Peyer's patch (tissue), 4 donors: ENCODE data around the gene MAGI2. TPM values are rescaled to one million over a fixed set of nuclear protein-coding genes. Genes with fewer than 3 reads are reported as not detected.

Source experiments
- DNase-seq, 3 donors: peaks; one replicate each; pipeline ENCODE4 v3.0.0-alpha.2; 2017 to 2019
- H3K27ac ChIP-seq, 4 donors: fragments of 200-600 bp; sonication (generic); one replicate each; pipeline ENCODE4 v1.5.1; 2016 to 2019
- H3K27me3 ChIP-seq, 2 donors: fragments of 200-600 bp; sonication (generic); one replicate each; pipeline ENCODE4 v1.5.1; 2019
- H3K36me3 ChIP-seq, 3 donors: fragments of 200-600 bp; sonication (generic); one replicate each; pipeline ENCODE4 v1.5.1; 2016 to 2019
- H3K4me1 ChIP-seq, 4 donors: fragments of 200-600 bp; sonication (generic); one replicate each; pipeline ENCODE4 v1.5.1; 2016 to 2019
- H3K4me3 ChIP-seq, 4 donors: fragments of 200-600 bp; sonication (generic); 1 replicate in 3 of 4; 2 replicates in 1 of 4; pipeline ENCODE4 v1.5.1; 2016 to 2019; ENCODE audit warnings: mild to moderate bottlenecking in 1 of 4
- H3K9me3 ChIP-seq, 4 donors: fragments of 200-600 bp; sonication (generic); one replicate each; pipeline ENCODE4 v1.5.1; 2016 to 2019; ENCODE audit warnings: mild to moderate bottlenecking in 1 of 4
- CTCF ChIP-seq, 6 experiments: fragments of 450-650 bp in 4 of 6; fragments of 200-600 bp in 2 of 6; sonication (generic) in 1 of 6; IDR thresholded peaks; one replicate each; pipeline ENCODE4 v1.5.1; 2017 to 2019; ENCODE audit warnings: antibody characterized with exemption in 6 of 6, mild to moderate bottlenecking in 3 of 6, moderate library complexity in 1 of 6
- POLR2A ChIP-seq, 2 donors: fragments of 450-650 bp; IDR thresholded peaks; one replicate each; pipeline ENCODE4 v1.5.1; 2017; ENCODE audit warnings: antibody characterized with exemption in 2 of 2, mild to moderate bottlenecking in 2 of 2, moderate library complexity in 2 of 2
- total RNA-seq, 4 donors: library from RNA; depleted of rRNA; stranded (reverse); fragments of >200 nt; gene quantifications; one replicate each; pipeline ENCODE4 v1.1.0, GENCODE V29; 2016

MAGI2 gene
- total RNA-seq, 4 donors from 2014 or later: 1.6 to 12.4 (median 2.8) TPM

- Histone ChIP-seq H3K36me3 (no peaks in the 10 kb centered on the region), H3K9me3 (no peaks in the 10 kb centered on the region), H3K27me3 (no peaks in the 10 kb centered on the region), H3K4me1 (no peaks in the 10 kb centered on the region), H3K4me3 (no peak overlapping the region), H3K27ac (no peak overlapping the region)
- no peak for TF ChIP-seq CTCF (IDR thresholded peaks at IDR 0.05)
- no peak for TF ChIP-seq POLR2A (IDR thresholded peaks at IDR 0.05)
- DNase-seq: no peak
Observed at GRCh38 chr7:79465551-79465950, 12.1 kb upstream of the MAGI2 start.

- TF ChIP-seq POLR2A (IDR thresholded peaks at IDR 0.05) (no peak), CTCF (IDR thresholded peaks at IDR 0.05) (no peak)
Observed at GRCh38 chr7:79464051-79464450, 10.6 kb upstream of the MAGI2 start.

GRCh38 chr7:79462390-79462789 is 8.9 kb upstream of the MAGI2 start:
- no peaks in the 10 kb centered on the region for H3K36me3 ChIP-seq
- no peak for DNase-seq
- no peaks in the 10 kb centered on the region for H3K4me1 ChIP-seq
- TF ChIP-seq POLR2A (IDR thresholded peaks at IDR 0.05) (no peak), CTCF (IDR thresholded peaks at IDR 0.05) (no peak)
- H3K27ac ChIP-seq: no peak overlapping the region
- H3K27me3 ChIP-seq: no peaks in the 10 kb centered on the region
- no peaks in the 10 kb centered on the region for H3K9me3 ChIP-seq
- no peak overlapping the region for H3K4me3 ChIP-seq

More at GRCh38 chr7:79464051-79464450, 10.6 kb upstream of the MAGI2 start:
- no peaks in the 10 kb centered on the region for H3K9me3 ChIP-seq
- no peaks in the 10 kb centered on the region for H3K4me1 ChIP-seq
- DNase-seq: no peak
- H3K27ac ChIP-seq: no peak overlapping the region
- no peak overlapping the region for H3K4me3 ChIP-seq
- H3K36me3 ChIP-seq: no peaks in the 10 kb centered on the region
- no peaks in the 10 kb centered on the region for H3K27me3 ChIP-seq

GRCh38 chr7:79461660-79462059 is 8.2 kb upstream of the MAGI2 start:
- Histone ChIP-seq H3K27me3 (no peaks in the 10 kb centered on the region), H3K4me3 (no peak overlapping the region), H3K27ac (no peak overlapping the region), H3K9me3 (no peaks in the 10 kb centered on the region), H3K36me3 (no peaks in the 10 kb centered on the region), H3K4me1 (no peaks in the 10 kb centered on the region)
- TF ChIP-seq CTCF (IDR thresholded peaks at IDR 0.05) (no peak), POLR2A (IDR thresholded peaks at IDR 0.05) (no peak)
- no peak for DNase-seq

- no peak for TF ChIP-seq POLR2A (IDR thresholded peaks at IDR 0.05)
- no peak for TF ChIP-seq CTCF (IDR thresholded peaks at IDR 0.05)
- Histone ChIP-seq H3K27me3 (no peaks in the 10 kb centered on the region), H3K9me3 (no peaks in the 10 kb centered on the region), H3K4me3 (no peak overlapping the region), H3K4me1 (no peaks in the 10 kb centered on the region), H3K27ac (no peak overlapping the region), H3K36me3 (no peaks in the 10 kb centered on the region)
- no peak for DNase-seq
Observed at GRCh38 chr7:79459381-79459780, 5.9 kb upstream of the MAGI2 start.

GRCh38 chr7:79458796-79459195 is 5.3 kb upstream of the MAGI2 start:
- Histone ChIP-seq H3K4me1 (no peaks in the 10 kb centered on the region), H3K27me3 (no peaks in the 10 kb centered on the region), H3K27ac (no peak overlapping the region), H3K9me3 (no peaks in the 10 kb centered on the region), H3K36me3 (no peaks in the 10 kb centered on the region), H3K4me3 (no peak overlapping the region)
- DNase-seq: no peak
- TF ChIP-seq POLR2A (IDR thresholded peaks at IDR 0.05): no peak
- no peak for TF ChIP-seq CTCF (IDR thresholded peaks at IDR 0.05)
